Thoracic aorta (tissue), 2 donors: ENCODE results near the gene AURKB. TPM values are rescaled to one million over a fixed set of nuclear protein-coding genes. Genes with fewer than 3 reads are reported as not detected.

Experiments
- ATAC-seq: fragments of 150-250 bp; one replicate; pipeline ENCODE4 v1.8.0; 2017; ENCODE audit warnings: low read depth; ENCODE audit not compliant: insufficient number of reproducible peaks, low FRiP score
- DNase-seq: peaks from one replicate; pipeline ENCODE4 v3.0.0-alpha.2; 2020; ENCODE audit warnings: low spot score
- H3K27ac ChIP-seq, 2 donors: fragments of 200-600 bp; sonication (generic); 1 replicate in 1 of 2; 2 replicates in 1 of 2; pipeline ENCODE4 v1.5.1; 2016; ENCODE audit warnings: mild to moderate bottlenecking in 2 of 2, moderate library complexity in 2 of 2
- H3K27me3 ChIP-seq: fragments of 200-600 bp; sonication (generic); replicated peaks from 2 replicates; pipeline ENCODE4 v1.6.0; 2016; ENCODE audit warnings: mild to moderate bottlenecking; ENCODE audit not compliant: insufficient read depth
- H3K36me3 ChIP-seq: fragments of 200-600 bp; sonication (generic); one replicate; pipeline ENCODE4 v1.5.1; 2016
- H3K4me1 ChIP-seq, 2 donors: fragments of 200-600 bp; sonication (generic); 1 replicate in 1 of 2; 2 replicates in 1 of 2; pipeline versions ENCODE4 v1.5.1 to v1.6.0; 2016; ENCODE audit warnings: low read depth in 2 of 2, mild to moderate bottlenecking in 1 of 2; ENCODE audit not compliant: control insufficient read depth in 1 of 2
- H3K4me3 ChIP-seq: fragments of 200-600 bp; sonication (generic); 2 replicates; pipeline ENCODE4 v1.5.1; 2016; ENCODE audit warnings: mild to moderate bottlenecking
- H3K9me3 ChIP-seq: fragments of 200-600 bp; sonication (generic); 2 replicates; pipeline ENCODE4 v1.5.1; 2016
- CTCF ChIP-seq: fragments of 200-600 bp; sonication (generic); IDR thresholded peaks from one replicate; pipeline ENCODE4 v1.5.1; 2019; ENCODE audit warnings: antibody characterized with exemption
- total RNA-seq, 2 donors: library from RNA; depleted of rRNA; stranded (reverse); fragments of >200 nt; gene quantifications; one replicate each; pipeline versions ENCODE4 v1.1.0 to v1.2.3, GENCODE V29; 2016

AURKB gene
- total RNA-seq, 2 donors from 2014 or later: 1.6 TPM; not detected in 1

- H3K4me1 ChIP-seq: peaks cover 20 to 36% of the 10 kb centered on the region in 2 donors
- no peak for TF ChIP-seq CTCF
- no peaks in the 10 kb centered on the region for H3K36me3 ChIP-seq
- peak; percentile 54 for ATAC-seq
- H3K27ac ChIP-seq: peak within 1 kb of the TSS; percentile 91 to 95
- no peaks in the 10 kb centered on the region for H3K9me3 ChIP-seq
- H3K4me3 ChIP-seq: peak within 1 kb of the TSS; percentile 73
- peak; percentile 95 for DNase-seq
- no peaks in the 10 kb centered on the region for H3K27me3 ChIP-seq
These were observed 20.5 kb downstream of the AURKB start, which contains the start of gene BORCS6 for GRCh38 chr17:8189711-8190477. Gene BORCS6 (minus strand): TSS chr17:8190180. CDS start chr17:8190140, 40 bp downstream.

- H3K27me3 ChIP-seq: no peaks in the 10 kb centered on the region
- H3K36me3 ChIP-seq: no peaks in the 10 kb centered on the region
- H3K9me3 ChIP-seq: no peaks in the 10 kb centered on the region
- peaks cover 20 to 36% of the 10 kb centered on the region in 2 donors for H3K4me1 ChIP-seq
- ATAC-seq: no peak
- no peak for TF ChIP-seq CTCF
- no peak for DNase-seq
- peak overlapping the region; percentile 73 for H3K4me3 ChIP-seq
- peak overlapping the region; percentile 91 to 95 for H3K27ac ChIP-seq
These were observed 21.2 kb downstream of the AURKB start for GRCh38 chr17:8189041-8189710.

- peak overlapping the region; percentile 91 to 95 for H3K27ac ChIP-seq
- peaks cover 20 to 36% of the 10 kb centered on the region in 2 donors for H3K4me1 ChIP-seq
- no peak for DNase-seq
- no peak for ATAC-seq
- H3K36me3 ChIP-seq: no peaks in the 10 kb centered on the region
- peak overlapping the region; percentile 73 for H3K4me3 ChIP-seq
- no peaks in the 10 kb centered on the region for H3K9me3 ChIP-seq
- no peak for TF ChIP-seq CTCF
- H3K27me3 ChIP-seq: no peaks in the 10 kb centered on the region
These were observed 22.0 kb downstream of the AURKB start for GRCh38 chr17:8188263-8188839.

GRCh38 chr17:8187517-8188262, 22.7 kb downstream of the AURKB start:
- H3K4me1 ChIP-seq: peaks cover 18 to 34% of the 10 kb centered on the region in 2 donors
- no peaks in the 10 kb centered on the region for H3K36me3 ChIP-seq
- peak overlapping the region; percentile 73 for H3K4me3 ChIP-seq
- DNase-seq (peak; percentile 94), ATAC-seq (peak; percentile 49)
- TF ChIP-seq CTCF: no peak
- H3K9me3 ChIP-seq: no peaks in the 10 kb centered on the region
- no peaks in the 10 kb centered on the region for H3K27me3 ChIP-seq
- H3K27ac ChIP-seq: peak overlapping the region; percentile 91 to 95
